ENCODE results near the gene MRGPRX2.

GRCh38 chr11:19094859-19095258 is 34.3 kb upstream of the MRGPRX2 start:
- TF ChIP-seq, protein P1, sequence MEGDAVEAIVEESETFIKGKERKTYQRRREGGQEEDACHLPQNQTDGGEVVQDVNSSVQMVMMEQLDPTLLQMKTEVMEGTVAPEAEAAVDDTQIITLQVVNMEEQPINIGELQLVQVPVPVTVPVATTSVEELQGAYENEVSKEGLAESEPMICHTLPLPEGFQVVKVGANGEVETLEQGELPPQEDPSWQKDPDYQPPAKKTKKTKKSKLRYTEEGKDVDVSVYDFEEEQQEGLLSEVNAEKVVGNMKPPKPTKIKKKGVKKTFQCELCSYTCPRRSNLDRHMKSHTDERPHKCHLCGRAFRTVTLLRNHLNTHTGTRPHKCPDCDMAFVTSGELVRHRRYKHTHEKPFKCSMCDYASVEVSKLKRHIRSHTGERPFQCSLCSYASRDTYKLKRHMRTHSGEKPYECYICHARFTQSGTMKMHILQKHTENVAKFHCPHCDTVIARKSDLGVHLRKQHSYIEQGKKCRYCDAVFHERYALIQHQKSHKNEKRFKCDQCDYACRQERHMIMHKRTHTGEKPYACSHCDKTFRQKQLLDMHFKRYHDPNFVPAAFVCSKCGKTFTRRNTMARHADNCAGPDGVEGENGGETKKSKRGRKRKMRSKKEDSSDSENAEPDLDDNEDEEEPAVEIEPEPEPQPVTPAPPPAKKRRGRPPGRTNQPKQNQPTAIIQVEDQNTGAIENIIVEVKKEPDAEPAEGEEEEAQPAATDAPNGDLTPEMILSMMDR (IDR thresholded peaks at IDR 0.05; ENCODE audit: low read depth, low read length) = no peak
- TF ChIP-seq POLR2A (IDR thresholded peaks at IDR 0.05; ENCODE audit: extremely low read depth, insufficient read length) (no peak), MYC (IDR thresholded peaks at IDR 0.05; ENCODE audit: low read depth, low read length) (no peak)
- TF ChIP-seq, protein P2, sequence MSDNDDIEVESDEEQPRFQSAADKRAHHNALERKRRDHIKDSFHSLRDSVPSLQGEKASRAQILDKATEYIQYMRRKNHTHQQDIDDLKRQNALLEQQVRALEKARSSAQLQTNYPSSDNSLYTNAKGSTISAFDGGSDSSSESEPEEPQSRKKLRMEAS (IDR thresholded peaks at IDR 0.05; ENCODE audit: low read depth, low read length) = peak; percentile 37; the same call in 1 of the 2 replicates
